Common myeloid progenitor, CD34-positive (primary cell): Measurements from ENCODE around the gene SLC7A5.

Experiments
- CTCF ChIA-PET: fragments of 350-600 bp; sonication (Branson Sonifier 250); formaldehyde crosslinking; loops from one replicate; lab custom pipeline; 2021; ENCODE audit warnings: antibody characterized with exemption; lab: Charles Lee
- POLR2A ChIA-PET: fragments of 350-600 bp; sonication (Branson Sonifier 250); formaldehyde crosslinking; loops from one replicate; lab custom pipeline; 2021; ENCODE audit warnings: antibody characterized with exemption; lab: Charles Lee
- DNase-seq, 3 donors: peaks; one replicate each; pipeline versions ENCODE4 v3.0.0 to v3.0.0-alpha.2; 2013
- H3K27ac ChIP-seq, 2 experiments: 1 replicate in 1 of 2; 2 replicates in 1 of 2; pipeline ENCODE4 v1.7.0; 2013; ENCODE audit warnings: inconsistent platforms in 2 of 2, low read length in 2 of 2, mild to moderate bottlenecking in 2 of 2, low read depth in 1 of 2, moderate library complexity in 1 of 2; ENCODE audit not compliant: severe bottlenecking in 2 of 2, insufficient read depth in 1 of 2, poor library complexity in 1 of 2
- H3K27me3 ChIP-seq, 5 experiments: replicated peaks in 2 of 5; 1 replicate in 3 of 5; 2 replicates in 2 of 5; pipeline versions ENCODE4 v1.6.1 to v1.7.0; 2013; ENCODE audit warnings: low read length in 4 of 5, mild to moderate bottlenecking in 2 of 5, moderate library complexity in 2 of 5, inconsistent platforms in 1 of 5; ENCODE audit not compliant: insufficient read depth in 5 of 5, control insufficient read depth in 4 of 5
- H3K36me3 ChIP-seq, 4 experiments: 1 replicate in 2 of 4; 2 replicates in 2 of 4; pipeline versions ENCODE4 v1.6.1 to v1.7.0; 2013; ENCODE audit warnings: low read length in 3 of 4, control low read depth in 1 of 4, mild to moderate bottlenecking in 1 of 4; ENCODE audit not compliant: control insufficient read depth in 4 of 4, insufficient read depth in 4 of 4
- H3K4me1 ChIP-seq, 4 experiments: 1 replicate in 3 of 4; 2 replicates in 1 of 4; pipeline versions ENCODE4 v1.6.1 to v1.7.1; 2013; ENCODE audit warnings: low read length in 3 of 4, mild to moderate bottlenecking in 3 of 4, control low read depth in 1 of 4, inconsistent platforms in 1 of 4, moderate library complexity in 1 of 4; ENCODE audit not compliant: control insufficient read depth in 4 of 4, insufficient read depth in 4 of 4; ENCODE audit errors: control extremely low read depth in 1 of 4
- H3K4me3 ChIP-seq, 7 experiments: 1 replicate in 4 of 7; 2 replicates in 3 of 7; pipeline versions ENCODE4 v1.5.1 to v1.7.0; 2013; ENCODE audit warnings: mild to moderate bottlenecking in 7 of 7, low read length in 6 of 7, moderate library complexity in 6 of 7, inconsistent platforms in 2 of 7, low read depth in 2 of 7, control low read depth in 1 of 7; ENCODE audit not compliant: insufficient read depth in 4 of 7, control insufficient read depth in 1 of 7; ENCODE audit errors: extremely low read depth in 1 of 7
- H3K9me3 ChIP-seq, 5 experiments: 1 replicate in 4 of 5; 2 replicates in 1 of 5; pipeline versions ENCODE4 v1.6.1 to v1.7.1; 2013; ENCODE audit warnings: low read length in 4 of 5, mild to moderate bottlenecking in 2 of 5, inconsistent platforms in 1 of 5, low read depth in 1 of 5, moderate library complexity in 1 of 5; ENCODE audit not compliant: control insufficient read depth in 4 of 5, insufficient read depth in 2 of 5; ENCODE audit errors: control extremely low read depth in 1 of 5
- WGBS: methylation state at CpG from one replicate; pipeline ENCODE4 v1.1.5; 2013; ENCODE audit not compliant: insufficient coverage; 5-methylcytosine and 5-hydroxymethylcytosine counted together

Gene SLC7A5

GRCh38 chr16:87854907-87855683 lies 14.2 kb downstream of the SLC7A5 start:
- peaks cover 0 to 62% (median 13%) of the 10 kb centered on the region in 4 experiments for H3K36me3 ChIP-seq
- H3K27ac ChIP-seq: peak overlapping the region in 1 of 2 experiments; percentile 82
- H3K4me3 ChIP-seq: no peak overlapping the region
- ChIA-PET POLR2A (interaction anchor here (1.0 kb wide), 1 partner anchor 11 kb away, joined by 4 read pairs; no protein-coding TSS in a partner anchor), CTCF (interaction anchor here (0.6 to 1.1 kb wide), 4 partner anchors 16 to 76 kb away, joined by 3 to 6 read pairs (median 4); no protein-coding TSS in a partner anchor)
- peaks cover 0 to 64% (median 40%) of the 10 kb centered on the region in 4 experiments for H3K4me1 ChIP-seq
- no peak for DNase-seq
- no peaks in the 10 kb centered on the region for H3K9me3 ChIP-seq
- H3K27me3 ChIP-seq: no peaks in the 10 kb centered on the region
- 95% methylated on average over 20 of the region's 22 CpGs for WGBS

GRCh38 chr16:87854053-87854906 lies 15.0 kb downstream of the SLC7A5 start:
- WGBS: 59% methylated on average over 13 of the region's 21 CpGs
- ChIA-PET POLR2A (interaction anchor here (1.0 to 1.7 kb wide), 4 partner anchors 11 to 74 kb away, joined by 4 to 11 read pairs (median 5); partner anchors contain the start of gene SLC7A5), CTCF (interaction anchor here (0.6 to 8.6 kb wide), 8 partner anchors 9 to 75 kb away, joined by 3 to 129 read pairs (median 4); partner anchors contain the start of gene SLC7A5)
- H3K27me3 ChIP-seq: no peaks in the 10 kb centered on the region
- peak overlapping the region in 2 of 7 experiments; percentile 20 to 65 for H3K4me3 ChIP-seq
- H3K27ac ChIP-seq: peak overlapping the region; percentile 20 to 82
- no peaks in the 10 kb centered on the region for H3K9me3 ChIP-seq
- H3K36me3 ChIP-seq: peaks cover 0 to 69% (median 13%) of the 10 kb centered on the region in 4 experiments
- H3K4me1 ChIP-seq: peaks cover 0 to 65% (median 41%) of the 10 kb centered on the region in 4 experiments
- peak; percentile 75 to 88 (median 78) for DNase-seq

GRCh38 chr16:87853411-87854052 lies 15.8 kb downstream of the SLC7A5 start:
- Histone ChIP-seq H3K4me3 (peak overlapping the region in 5 of 7 experiments; percentile 21 to 65 (median 54)), H3K27me3 (no peaks in the 10 kb centered on the region), H3K27ac (peak overlapping the region; percentile 50 to 82), H3K4me1 (peaks cover 0 to 62% (median 40%) of the 10 kb centered on the region in 4 experiments), H3K36me3 (peaks cover 0 to 69% (median 18%) of the 10 kb centered on the region in 4 experiments), H3K9me3 (no peaks in the 10 kb centered on the region)
- peak; percentile 86 to 95 (median 93) for DNase-seq
- ChIA-PET POLR2A (interaction anchor here (1.1 to 1.7 kb wide), 4 partner anchors 13 to 74 kb away, joined by 5 to 11 read pairs (median 6); partner anchors contain the start of gene SLC7A5), CTCF (interaction anchor here (0.8 to 8.6 kb wide), 6 partner anchors 10 to 74 kb away, joined by 3 to 129 read pairs (median 4); partner anchors contain the start of gene SLC7A5)
- 3% methylated on average over 18 of the region's 25 CpGs for WGBS

- no peak overlapping the region for H3K4me3 ChIP-seq
- 99% methylated on average over 16 of the region's 21 CpGs for WGBS
- no peaks in the 10 kb centered on the region for H3K9me3 ChIP-seq
- ChIA-PET CTCF (interaction anchor here (0.8 to 8.6 kb wide), 7 partner anchors 13 to 79 kb away, joined by 3 to 129 read pairs (median 7); partner anchors contain the start of gene SLC7A5), POLR2A (interaction anchor here (1.1 kb wide), 1 partner anchor 11 kb away, joined by 4 read pairs; no protein-coding TSS in a partner anchor)
- H3K4me1 ChIP-seq: peaks cover 0 to 47% (median 33%) of the 10 kb centered on the region in 4 experiments
- no peak for DNase-seq
- H3K36me3 ChIP-seq: peaks cover 0 to 82% (median 30%) of the 10 kb centered on the region in 4 experiments
- no peaks in the 10 kb centered on the region for H3K27me3 ChIP-seq
- H3K27ac ChIP-seq: no peak overlapping the region
Observed at GRCh38 chr16:87851601-87852000, 17.7 kb downstream of the SLC7A5 start.

GRCh38 chr16:87851141-87851587 lies 18.1 kb downstream of the SLC7A5 start:
- Histone ChIP-seq H3K36me3 (peaks cover 0 to 84% (median 30%) of the 10 kb centered on the region in 4 experiments), H3K27ac (no peak overlapping the region), H3K9me3 (no peaks in the 10 kb centered on the region), H3K4me3 (no peak overlapping the region), H3K4me1 (peaks cover 0 to 43% (median 29%) of the 10 kb centered on the region in 4 experiments), H3K27me3 (no peaks in the 10 kb centered on the region)
- 97% methylated on average over 14 of the region's 14 CpGs for WGBS
- POLR2A ChIA-PET: interaction anchor here (1.1 kb wide), 1 partner anchor 11 kb away, joined by 4 read pairs; no protein-coding TSS in a partner anchor
- CTCF ChIA-PET: interaction anchor here (0.8 to 8.6 kb wide), 9 partner anchors 13 to 98 kb away, joined by 3 to 129 read pairs (median 5); partner anchors contain the start of gene SLC7A5
- no peak for DNase-seq
